Measurements from ENCODE around the gene ZC3H12D.
"Not testable (repeated sequence)": the region's sequence is repeated elsewhere in the genome, so short reads cannot be mapped to it uniquely, and the experiment has no call there.

Gene ZC3H12D

GRCh38 chr6:149461670-149462069, 23.1 kb downstream of the ZC3H12D start:
- H3K27me3 ChIP-seq (ENCODE audit: control insufficient read depth in 2 of 2, insufficient read depth in 2 of 2, low read length in 2 of 2) = no peaks in the 10 kb centered on the region
- H3K36me3 ChIP-seq (ENCODE audit: control insufficient read depth in 2 of 2, insufficient read depth in 2 of 2, low read length in 2 of 2) = peaks cover 2 to 7% of the 10 kb centered on the region in 2 donors
- H3K27ac ChIP-seq (ENCODE audit: low read depth in 2 of 2, low read length in 2 of 2) = no peak overlapping the region
- no peak overlapping the region for H3K9ac ChIP-seq (ENCODE audit: low read depth in 1 of 2, low read length in 2 of 2)
- H3K4me3 ChIP-seq (ENCODE audit: low read length in 2 of 2) = no peak overlapping the region
- no peaks in the 10 kb centered on the region for H3K4me1 ChIP-seq (ENCODE audit: control insufficient read depth in 2 of 2, insufficient read depth in 2 of 2, low read length in 2 of 2)
- no peaks in the 10 kb centered on the region for H3K9me3 ChIP-seq (ENCODE audit: control insufficient read depth in 2 of 2, low read length in 2 of 2)

DNA sequence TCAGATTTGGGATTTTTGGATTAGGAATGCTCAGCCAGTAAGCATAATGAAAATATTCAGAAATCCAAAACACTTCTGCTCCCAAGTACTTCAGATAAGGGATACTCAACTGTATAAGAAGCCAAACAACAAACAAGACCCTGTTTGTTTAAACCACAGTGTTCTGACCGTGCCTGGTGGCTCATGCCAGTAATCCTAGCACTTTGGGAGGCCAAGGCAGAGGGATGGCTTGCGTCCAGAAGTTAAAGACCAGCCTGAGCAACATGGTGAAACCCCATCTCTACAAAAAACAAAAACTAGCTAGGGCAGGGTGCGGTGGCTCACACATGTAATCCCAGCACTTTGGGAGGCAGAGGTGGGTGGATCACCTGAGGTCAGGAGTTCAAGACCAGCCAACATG, 24.6 kb downstream of the ZC3H12D start:
- H3K36me3 ChIP-seq (ENCODE audit: control insufficient read depth in 2 of 2, insufficient read depth in 2 of 2, low read length in 2 of 2); H3K9me3 ChIP-seq (ENCODE audit: control insufficient read depth in 2 of 2, low read length in 2 of 2); H3K9ac ChIP-seq (ENCODE audit: low read depth in 1 of 2, low read length in 2 of 2); H3K4me1 ChIP-seq (ENCODE audit: control insufficient read depth in 2 of 2, insufficient read depth in 2 of 2, low read length in 2 of 2); H3K4me3 ChIP-seq (ENCODE audit: low read length in 2 of 2); H3K27me3 ChIP-seq (ENCODE audit: control insufficient read depth in 2 of 2, insufficient read depth in 2 of 2, low read length in 2 of 2); H3K27ac ChIP-seq (ENCODE audit: low read depth in 2 of 2, low read length in 2 of 2): not testable (repeated sequence)

DNA sequence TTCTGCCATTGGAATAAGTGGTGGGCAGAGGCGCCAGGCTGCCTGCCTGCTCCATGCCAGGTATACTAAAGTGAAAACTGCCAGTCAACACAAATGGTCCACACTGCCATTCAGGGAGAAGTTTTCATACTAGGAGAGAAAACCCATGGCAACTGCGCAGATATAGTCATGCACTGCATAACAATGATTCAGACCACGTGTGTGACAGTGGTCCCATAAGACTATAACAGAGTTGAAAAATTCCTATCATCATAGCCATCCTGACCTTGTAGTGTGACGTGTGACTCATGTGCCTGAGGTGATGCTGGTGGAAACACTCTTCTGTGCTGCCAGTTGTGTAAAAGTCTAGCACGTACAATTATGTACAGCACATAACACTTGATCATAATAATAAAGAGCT, 25.1 kb downstream of the ZC3H12D start:
- H3K27ac ChIP-seq (ENCODE audit: low read depth in 2 of 2, low read length in 2 of 2) = no peak overlapping the region
- no peak overlapping the region for H3K4me3 ChIP-seq (ENCODE audit: low read length in 2 of 2)

DNA sequence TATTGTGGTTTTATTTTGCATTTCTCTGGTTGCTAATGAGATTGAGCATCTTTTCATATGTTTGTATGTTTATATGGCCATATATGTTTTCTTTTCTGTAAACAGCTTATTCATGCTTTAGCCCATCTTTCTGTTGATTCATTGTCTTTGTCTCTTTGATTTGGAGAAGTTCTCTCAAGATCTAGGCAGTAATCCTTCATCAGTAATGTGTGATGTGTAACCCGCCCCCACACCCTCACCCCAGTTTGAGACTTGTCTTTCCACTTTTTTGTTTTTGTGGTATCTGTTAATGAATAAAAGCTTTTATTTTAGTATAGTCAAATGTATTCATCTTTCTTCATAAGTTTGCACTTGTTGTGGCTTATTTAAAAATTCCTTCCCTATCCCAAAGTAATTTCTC, 26.0 kb downstream of the ZC3H12D start:
- H3K9me3 ChIP-seq (ENCODE audit: control insufficient read depth in 2 of 2, low read length in 2 of 2) = no peaks in the 10 kb centered on the region
- H3K9ac ChIP-seq (ENCODE audit: low read depth in 1 of 2, low read length in 2 of 2) = no peak overlapping the region
- no peak overlapping the region for H3K27ac ChIP-seq (ENCODE audit: low read depth in 2 of 2, low read length in 2 of 2)
- peaks cover 14 to 16% of the 10 kb centered on the region in 2 donors for H3K4me1 ChIP-seq (ENCODE audit: control insufficient read depth in 2 of 2, insufficient read depth in 2 of 2, low read length in 2 of 2)
- no peaks in the 10 kb centered on the region for H3K27me3 ChIP-seq (ENCODE audit: control insufficient read depth in 2 of 2, insufficient read depth in 2 of 2, low read length in 2 of 2)
- H3K4me3 ChIP-seq (ENCODE audit: low read length in 2 of 2) = no peak overlapping the region
- peaks cover 2 to 7% of the 10 kb centered on the region in 2 donors for H3K36me3 ChIP-seq (ENCODE audit: control insufficient read depth in 2 of 2, insufficient read depth in 2 of 2, low read length in 2 of 2)

More for the DNA sequence above, 25.1 kb downstream of the ZC3H12D start:
- no peaks in the 10 kb centered on the region for H3K9me3 ChIP-seq (ENCODE audit: control insufficient read depth in 2 of 2, low read length in 2 of 2)
- peaks cover 5 to 6% of the 10 kb centered on the region in 2 donors for H3K4me1 ChIP-seq (ENCODE audit: control insufficient read depth in 2 of 2, insufficient read depth in 2 of 2, low read length in 2 of 2)
- H3K27me3 ChIP-seq (ENCODE audit: control insufficient read depth in 2 of 2, insufficient read depth in 2 of 2, low read length in 2 of 2) = no peaks in the 10 kb centered on the region
- H3K9ac ChIP-seq (ENCODE audit: low read depth in 1 of 2, low read length in 2 of 2) = no peak overlapping the region
- H3K36me3 ChIP-seq (ENCODE audit: control insufficient read depth in 2 of 2, insufficient read depth in 2 of 2, low read length in 2 of 2) = peaks cover 2 to 7% of the 10 kb centered on the region in 2 donors

GRCh38 chr6:149458196-149458595, 26.6 kb downstream of the ZC3H12D start:
- H3K27me3 ChIP-seq (ENCODE audit: control insufficient read depth in 2 of 2, insufficient read depth in 2 of 2, low read length in 2 of 2) = no peaks in the 10 kb centered on the region
- no peaks in the 10 kb centered on the region for H3K9me3 ChIP-seq (ENCODE audit: control insufficient read depth in 2 of 2, low read length in 2 of 2)
- no peak overlapping the region for H3K9ac ChIP-seq (ENCODE audit: low read depth in 1 of 2, low read length in 2 of 2)
- peaks cover 2 to 7% of the 10 kb centered on the region in 2 donors for H3K36me3 ChIP-seq (ENCODE audit: control insufficient read depth in 2 of 2, insufficient read depth in 2 of 2, low read length in 2 of 2)
- H3K4me3 ChIP-seq (ENCODE audit: low read length in 2 of 2) = no peak overlapping the region
- H3K27ac ChIP-seq (ENCODE audit: low read depth in 2 of 2, low read length in 2 of 2) = no peak overlapping the region
- H3K4me1 ChIP-seq (ENCODE audit: control insufficient read depth in 2 of 2, insufficient read depth in 2 of 2, low read length in 2 of 2) = peaks cover 20% of the 10 kb centered on the region in 2 donors

DNA sequence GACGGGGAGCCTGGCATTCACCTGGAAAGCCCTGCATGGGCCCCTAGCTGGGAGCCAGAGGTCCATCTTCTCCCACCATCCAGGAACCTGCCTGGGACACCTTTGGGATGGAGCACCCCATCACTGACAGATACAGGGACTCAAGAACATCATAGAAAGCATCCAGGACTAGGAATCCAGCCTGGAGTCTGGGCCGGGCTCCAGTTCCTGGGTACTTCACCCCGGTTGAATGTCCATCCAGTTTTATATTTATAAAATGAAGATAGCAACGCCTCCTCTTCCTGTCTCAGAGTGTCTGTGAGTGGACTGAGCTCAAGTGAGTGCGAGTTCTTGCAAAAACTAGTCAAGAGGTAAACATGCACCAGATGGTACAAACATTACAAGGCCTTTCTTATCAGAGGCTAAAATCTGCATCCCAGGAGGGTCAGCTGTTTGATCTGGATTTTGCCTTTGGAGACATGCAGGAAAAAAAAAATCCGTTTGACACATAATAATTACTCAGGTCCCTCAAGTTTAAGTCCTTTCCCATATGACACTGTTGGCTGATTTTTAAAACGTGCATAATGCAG, 27.4 kb downstream of the ZC3H12D start:
- H3K9me3 ChIP-seq (ENCODE audit: control insufficient read depth in 2 of 2, low read length in 2 of 2) = no peaks in the 10 kb centered on the region
- no peak overlapping the region for H3K4me3 ChIP-seq (ENCODE audit: low read length in 2 of 2)
- H3K4me1 ChIP-seq (ENCODE audit: control insufficient read depth in 2 of 2, insufficient read depth in 2 of 2, low read length in 2 of 2) = peaks cover 22 to 28% of the 10 kb centered on the region in 2 donors
- H3K27ac ChIP-seq (ENCODE audit: low read depth in 2 of 2, low read length in 2 of 2) = no peak overlapping the region
- H3K27me3 ChIP-seq (ENCODE audit: control insufficient read depth in 2 of 2, insufficient read depth in 2 of 2, low read length in 2 of 2) = no peaks in the 10 kb centered on the region
- H3K36me3 ChIP-seq (ENCODE audit: control insufficient read depth in 2 of 2, insufficient read depth in 2 of 2, low read length in 2 of 2) = peaks cover 2 to 7% of the 10 kb centered on the region in 2 donors
- no peak overlapping the region for H3K9ac ChIP-seq (ENCODE audit: low read depth in 1 of 2, low read length in 2 of 2)

GRCh38 chr6:149456311-149457021, 28.3 kb downstream of the ZC3H12D start:
- Histone ChIP-seq H3K4me3 (ENCODE audit: low read length in 2 of 2) (no peak overlapping the region), H3K27ac (ENCODE audit: low read depth in 2 of 2, low read length in 2 of 2) (no peak overlapping the region), H3K36me3 (ENCODE audit: control insufficient read depth in 2 of 2, insufficient read depth in 2 of 2, low read length in 2 of 2) (peaks cover 1 to 7% of the 10 kb centered on the region in 2 donors), H3K27me3 (ENCODE audit: control insufficient read depth in 2 of 2, insufficient read depth in 2 of 2, low read length in 2 of 2) (no peaks in the 10 kb centered on the region), H3K9ac (ENCODE audit: low read depth in 1 of 2, low read length in 2 of 2) (no peak overlapping the region), H3K4me1 (ENCODE audit: control insufficient read depth in 2 of 2, insufficient read depth in 2 of 2, low read length in 2 of 2) (peaks cover 31 to 37% of the 10 kb centered on the region in 2 donors), H3K9me3 (ENCODE audit: control insufficient read depth in 2 of 2, low read length in 2 of 2) (no peaks in the 10 kb centered on the region)

DNA sequence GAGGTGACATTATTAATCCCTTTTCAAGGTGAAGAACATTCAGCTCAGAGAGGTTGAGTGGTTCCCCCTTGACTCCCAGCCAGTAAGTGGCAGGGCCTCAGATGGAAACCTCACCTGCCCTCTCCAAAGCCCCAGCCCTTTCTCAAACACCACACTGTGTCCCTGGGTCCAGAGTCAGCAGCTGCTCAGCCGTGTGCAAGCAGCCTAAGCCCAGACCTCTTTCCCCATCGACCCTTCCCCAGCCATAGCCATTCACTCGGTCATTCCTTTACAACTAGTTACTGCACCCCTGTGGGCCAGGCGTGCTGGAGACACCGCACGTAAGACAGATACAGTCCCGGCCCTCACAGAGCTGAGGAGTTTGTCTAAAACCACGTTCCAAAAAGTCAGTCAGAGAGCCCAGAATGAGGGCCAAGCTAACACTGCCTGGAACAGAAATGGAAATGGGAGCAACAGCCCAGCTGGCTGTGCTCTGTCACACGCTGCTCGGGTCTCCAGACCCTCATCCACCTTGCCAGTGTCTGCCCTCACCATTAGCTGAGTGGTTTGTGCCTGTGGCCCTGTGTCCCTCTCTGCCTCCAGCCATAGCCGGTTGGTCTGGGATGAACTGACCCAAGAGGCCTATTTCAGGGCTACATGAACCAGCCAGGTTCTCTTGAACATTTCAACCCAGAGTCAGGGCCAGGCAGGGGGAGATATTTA, 29.6 kb downstream of the ZC3H12D start:
- no peaks in the 10 kb centered on the region for H3K27me3 ChIP-seq (ENCODE audit: control insufficient read depth in 2 of 2, insufficient read depth in 2 of 2, low read length in 2 of 2)
- H3K36me3 ChIP-seq (ENCODE audit: control insufficient read depth in 2 of 2, insufficient read depth in 2 of 2, low read length in 2 of 2) = peaks cover 0 to 7% of the 10 kb centered on the region in 2 donors
- peak overlapping the region; percentile 75 to 77 for H3K27ac ChIP-seq (ENCODE audit: low read depth in 2 of 2, low read length in 2 of 2)
- H3K4me3 ChIP-seq (ENCODE audit: low read length in 2 of 2) = peak overlapping the region in 1 of 2 donors; percentile 22
- H3K4me1 ChIP-seq (ENCODE audit: control insufficient read depth in 2 of 2, insufficient read depth in 2 of 2, low read length in 2 of 2) = peaks cover 36 to 42% of the 10 kb centered on the region in 2 donors
- H3K9me3 ChIP-seq (ENCODE audit: control insufficient read depth in 2 of 2, low read length in 2 of 2) = no peaks in the 10 kb centered on the region
- no peak overlapping the region for H3K9ac ChIP-seq (ENCODE audit: low read depth in 1 of 2, low read length in 2 of 2)

DNA sequence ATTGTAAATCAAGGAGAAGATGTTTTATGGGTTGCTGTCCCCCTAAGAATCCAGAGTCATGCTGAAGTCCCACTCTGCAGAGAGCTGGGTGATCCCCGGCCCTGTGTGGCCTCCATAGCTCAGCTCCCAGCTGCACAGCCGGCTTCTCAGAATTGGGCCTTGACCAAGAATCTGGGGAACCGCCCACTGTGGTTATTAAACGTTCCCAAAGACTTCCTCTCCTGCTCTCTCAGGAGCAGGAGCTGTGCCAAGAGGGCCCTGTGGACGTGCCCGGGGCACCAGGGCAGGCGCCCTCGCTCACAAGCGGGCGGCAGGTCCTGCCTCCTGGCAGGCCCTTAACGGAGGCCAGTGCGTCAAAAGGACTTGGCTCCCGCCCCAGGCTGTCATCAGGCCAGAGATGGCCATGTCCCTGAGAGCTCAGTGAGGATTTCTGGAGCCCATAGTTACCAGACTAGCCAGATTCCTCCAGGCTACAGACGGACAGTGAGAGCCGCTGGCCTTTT, 30.4 kb downstream of the ZC3H12D start:
- Histone ChIP-seq H3K36me3 (ENCODE audit: control insufficient read depth in 2 of 2, insufficient read depth in 2 of 2, low read length in 2 of 2) (peaks cover 0 to 7% of the 10 kb centered on the region in 2 donors), H3K27ac (ENCODE audit: low read depth in 2 of 2, low read length in 2 of 2) (peak overlapping the region; percentile 75 to 77), H3K4me3 (ENCODE audit: low read length in 2 of 2) (peak overlapping the region in 1 of 2 donors; percentile 26), H3K27me3 (ENCODE audit: control insufficient read depth in 2 of 2, insufficient read depth in 2 of 2, low read length in 2 of 2) (no peaks in the 10 kb centered on the region), H3K9ac (ENCODE audit: low read depth in 1 of 2, low read length in 2 of 2) (peak overlapping the region; percentile 15 to 23), H3K4me1 (ENCODE audit: control insufficient read depth in 2 of 2, insufficient read depth in 2 of 2, low read length in 2 of 2) (peaks cover 40 to 48% of the 10 kb centered on the region in 2 donors), H3K9me3 (ENCODE audit: control insufficient read depth in 2 of 2, low read length in 2 of 2) (no peaks in the 10 kb centered on the region)

Measured in mucosa of rectum (tissue), 2 donors.